HEK293 (cell line): ENCODE measurements around the gene SLC4A8.

Experiments used
- HOXD13 ChIP-seq: sonication (generic); formaldehyde crosslinking; IDR thresholded peaks from 2 replicates; pipeline ENCODE4 v1.8.0; 2022; ENCODE audit warnings: missing genetic modification reagents, borderline replicate concordance
- KLF8 ChIP-seq: fragments of 450-650 bp; formaldehyde crosslinking; IDR thresholded peaks from 2 replicates; pipeline ENCODE4 v1.5.1; 2016; ENCODE audit warnings: missing biosample characterization, missing genetic modification characterization
- ZFP3 ChIP-seq: fragments of 450-650 bp; formaldehyde crosslinking; IDR thresholded peaks from 2 replicates; pipeline ENCODE4 v1.5.1; 2016; ENCODE audit warnings: low read depth, missing biosample characterization, missing genetic modification characterization
- ZNF404 ChIP-seq: fragments of 450-650 bp; formaldehyde crosslinking; IDR thresholded peaks from 2 replicates; pipeline ENCODE4 v1.5.1; 2017; ENCODE audit warnings: missing biosample characterization, missing genetic modification characterization
- ZNF423 ChIP-seq: fragments of 450-650 bp; formaldehyde crosslinking; IDR thresholded peaks from 2 replicates; pipeline ENCODE4 v1.5.1; 2016; ENCODE audit warnings: missing biosample characterization, missing genetic modification characterization
- ZNF571 ChIP-seq: fragments of 450-650 bp; formaldehyde crosslinking; IDR thresholded peaks from 2 replicates; pipeline ENCODE4 v1.5.0; 2017; ENCODE audit warnings: missing biosample characterization, missing genetic modification characterization
- ZNF610 ChIP-seq: fragments of 450-650 bp; formaldehyde crosslinking; IDR thresholded peaks from 2 replicates; pipeline ENCODE4 v1.5.1; 2016; ENCODE audit warnings: missing biosample characterization, missing genetic modification characterization, borderline replicate concordance
- ZNF791 ChIP-seq: fragments of 450-650 bp; formaldehyde crosslinking; IDR thresholded peaks from 2 replicates; pipeline ENCODE4 v1.5.1; 2016; ENCODE audit warnings: missing biosample characterization, missing genetic modification characterization
- ZSCAN23 ChIP-seq: fragments of 450-650 bp; formaldehyde crosslinking; IDR thresholded peaks from 2 replicates; pipeline ENCODE4 v1.5.1; 2016; ENCODE audit warnings: missing biosample characterization, missing genetic modification characterization
- TF ChIP-seq, protein P1 (sequence below): fragments of 450-650 bp; formaldehyde crosslinking; IDR thresholded peaks from 2 replicates; pipeline ENCODE4 v1.5.1; 2016; ENCODE audit warnings: missing biosample characterization, missing genetic modification characterization
- TF ChIP-seq, protein P2 (sequence below): fragments of 450-650 bp; formaldehyde crosslinking; IDR thresholded peaks from 2 replicates; pipeline ENCODE4 v1.5.1; 2016; ENCODE audit warnings: missing biosample characterization, missing genetic modification characterization, low read depth
- TF ChIP-seq, protein P3 (sequence below): fragments of 450-650 bp; formaldehyde crosslinking; IDR thresholded peaks from 2 replicates; pipeline ENCODE4 v1.5.1; 2016; ENCODE audit warnings: missing biosample characterization, missing genetic modification characterization
- TF ChIP-seq, protein P4 (sequence below): fragments of 450-650 bp; formaldehyde crosslinking; IDR thresholded peaks from 2 replicates; pipeline ENCODE4 v1.5.1; 2017; ENCODE audit warnings: missing biosample characterization, missing genetic modification characterization

DNA sequence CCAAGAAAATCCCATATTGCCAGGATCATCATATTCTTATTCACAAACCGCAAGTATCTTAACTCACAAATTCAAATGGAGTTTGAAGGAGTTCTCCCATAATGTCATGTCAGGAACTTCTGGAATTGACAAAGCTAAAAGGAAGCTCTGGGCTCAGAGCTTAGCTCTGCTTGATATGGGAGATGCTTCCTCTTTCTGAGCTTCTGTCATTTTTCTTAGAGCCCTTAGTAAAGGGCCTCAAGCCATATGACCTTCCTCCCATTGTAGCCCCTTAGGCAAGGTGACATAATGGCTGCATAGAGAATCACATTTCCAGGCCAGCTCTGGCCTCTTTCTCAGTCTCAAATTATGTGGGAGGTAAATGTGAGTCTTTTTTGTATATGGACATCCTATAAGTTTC lies 40.9 kb downstream of the SLC4A8 start:
- TF ChIP-seq, protein P1, sequence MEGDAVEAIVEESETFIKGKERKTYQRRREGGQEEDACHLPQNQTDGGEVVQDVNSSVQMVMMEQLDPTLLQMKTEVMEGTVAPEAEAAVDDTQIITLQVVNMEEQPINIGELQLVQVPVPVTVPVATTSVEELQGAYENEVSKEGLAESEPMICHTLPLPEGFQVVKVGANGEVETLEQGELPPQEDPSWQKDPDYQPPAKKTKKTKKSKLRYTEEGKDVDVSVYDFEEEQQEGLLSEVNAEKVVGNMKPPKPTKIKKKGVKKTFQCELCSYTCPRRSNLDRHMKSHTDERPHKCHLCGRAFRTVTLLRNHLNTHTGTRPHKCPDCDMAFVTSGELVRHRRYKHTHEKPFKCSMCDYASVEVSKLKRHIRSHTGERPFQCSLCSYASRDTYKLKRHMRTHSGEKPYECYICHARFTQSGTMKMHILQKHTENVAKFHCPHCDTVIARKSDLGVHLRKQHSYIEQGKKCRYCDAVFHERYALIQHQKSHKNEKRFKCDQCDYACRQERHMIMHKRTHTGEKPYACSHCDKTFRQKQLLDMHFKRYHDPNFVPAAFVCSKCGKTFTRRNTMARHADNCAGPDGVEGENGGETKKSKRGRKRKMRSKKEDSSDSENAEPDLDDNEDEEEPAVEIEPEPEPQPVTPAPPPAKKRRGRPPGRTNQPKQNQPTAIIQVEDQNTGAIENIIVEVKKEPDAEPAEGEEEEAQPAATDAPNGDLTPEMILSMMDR, result no peak
- TF ChIP-seq, protein P2, sequence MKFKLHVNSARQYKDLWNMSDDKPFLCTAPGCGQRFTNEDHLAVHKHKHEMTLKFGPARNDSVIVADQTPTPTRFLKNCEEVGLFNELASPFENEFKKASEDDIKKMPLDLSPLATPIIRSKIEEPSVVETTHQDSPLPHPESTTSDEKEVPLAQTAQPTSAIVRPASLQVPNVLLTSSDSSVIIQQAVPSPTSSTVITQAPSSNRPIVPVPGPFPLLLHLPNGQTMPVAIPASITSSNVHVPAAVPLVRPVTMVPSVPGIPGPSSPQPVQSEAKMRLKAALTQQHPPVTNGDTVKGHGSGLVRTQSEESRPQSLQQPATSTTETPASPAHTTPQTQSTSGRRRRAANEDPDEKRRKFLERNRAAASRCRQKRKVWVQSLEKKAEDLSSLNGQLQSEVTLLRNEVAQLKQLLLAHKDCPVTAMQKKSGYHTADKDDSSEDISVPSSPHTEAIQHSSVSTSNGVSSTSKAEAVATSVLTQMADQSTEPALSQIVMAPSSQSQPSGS (tag by site-specific recombination), result no peak
- no peak for TF ChIP-seq HOXD13 (CRISPR knock-in tag)
- no peak for TF ChIP-seq ZNF404 (tag by site-specific recombination)
- TF ChIP-seq ZSCAN23 (tag by site-specific recombination), result no peak
- no peak for TF ChIP-seq ZNF610 (tag by site-specific recombination)
- no peak for TF ChIP-seq ZNF571 (tag by site-specific recombination)
- no peak for TF ChIP-seq ZNF791 (tag by site-specific recombination)
- TF ChIP-seq, protein P3, sequence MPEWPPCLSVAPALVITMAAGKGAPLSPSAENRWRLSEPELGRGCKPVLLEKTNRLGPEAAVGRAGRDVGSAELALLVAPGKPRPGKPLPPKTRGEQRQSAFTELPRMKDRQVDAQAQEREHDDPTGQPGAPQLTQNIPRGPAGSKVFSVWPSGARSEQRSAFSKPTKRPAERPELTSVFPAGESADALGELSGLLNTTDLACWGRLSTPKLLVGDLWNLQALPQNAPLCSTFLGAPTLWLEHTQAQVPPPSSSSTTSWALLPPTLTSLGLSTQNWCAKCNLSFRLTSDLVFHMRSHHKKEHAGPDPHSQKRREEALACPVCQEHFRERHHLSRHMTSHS (tag by site-specific recombination), result no peak
- TF ChIP-seq ZNF423 (tag by site-specific recombination), result no peak
- no peak for TF ChIP-seq KLF8
- TF ChIP-seq, protein P4, sequence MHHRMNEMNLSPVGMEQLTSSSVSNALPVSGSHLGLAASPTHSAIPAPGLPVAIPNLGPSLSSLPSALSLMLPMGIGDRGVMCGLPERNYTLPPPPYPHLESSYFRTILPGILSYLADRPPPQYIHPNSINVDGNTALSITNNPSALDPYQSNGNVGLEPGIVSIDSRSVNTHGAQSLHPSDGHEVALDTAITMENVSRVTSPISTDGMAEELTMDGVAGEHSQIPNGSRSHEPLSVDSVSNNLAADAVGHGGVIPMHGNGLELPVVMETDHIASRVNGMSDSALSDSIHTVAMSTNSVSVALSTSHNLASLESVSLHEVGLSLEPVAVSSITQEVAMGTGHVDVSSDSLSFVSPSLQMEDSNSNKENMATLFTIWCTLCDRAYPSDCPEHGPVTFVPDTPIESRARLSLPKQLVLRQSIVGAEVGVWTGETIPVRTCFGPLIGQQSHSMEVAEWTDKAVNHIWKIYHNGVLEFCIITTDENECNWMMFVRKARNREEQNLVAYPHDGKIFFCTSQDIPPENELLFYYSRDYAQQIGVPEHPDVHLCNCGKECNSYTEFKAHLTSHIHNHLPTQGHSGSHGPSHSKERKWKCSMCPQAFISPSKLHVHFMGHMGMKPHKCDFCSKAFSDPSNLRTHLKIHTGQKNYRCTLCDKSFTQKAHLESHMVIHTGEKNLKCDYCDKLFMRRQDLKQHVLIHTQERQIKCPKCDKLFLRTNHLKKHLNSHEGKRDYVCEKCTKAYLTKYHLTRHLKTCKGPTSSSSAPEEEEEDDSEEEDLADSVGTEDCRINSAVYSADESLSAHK (tag by site-specific recombination), result no peak
- TF ChIP-seq ZFP3, result no peak
